ENCODE measurements around the gene PLIN1.

GRCh38 chr15:89628301-89628700 is 50.9 kb downstream of the PLIN1 start:
- TF ChIP-seq CTCF (conservative IDR thresholded peaks at IDR 0.05; ENCODE audit: low read depth, low read length), result no peak
- no peak for TF ChIP-seq EZH2 (IDR thresholded peaks at IDR 0.05; ENCODE audit: borderline replicate concordance, low read depth, low read length, poor library complexity, severe bottlenecking)
